Mesothelial cell of epicardium (in vitro differentiated cells): ENCODE measurements around the gene ALPP. TPM values are rescaled to one million over a fixed set of nuclear protein-coding genes. Genes with fewer than 3 reads are reported as not detected.
"Not testable (repeated sequence)": the region's sequence is repeated elsewhere in the genome, so short reads cannot be mapped to it uniquely, and the experiment has no call there.

Experiments
- DNase-seq, 2 experiments: peaks; one replicate each; pipeline ENCODE4 v3.0.0; 2021; ENCODE audit warnings: low spot score in 2 of 2; ENCODE audit not compliant: unreplicated experiment in 2 of 2
- H3K27ac Mint-ChIP-seq: 2 replicates; pipeline ENCODE4 v1.8.0; 2021; ENCODE audit warnings: mixed read lengths
- H3K27me3 Mint-ChIP-seq: 2 replicates; pipeline ENCODE4 v1.8.0; 2021; ENCODE audit warnings: low read depth, mixed read lengths
- H3K36me3 Mint-ChIP-seq: 2 replicates; pipeline ENCODE4 v1.8.0; 2021; ENCODE audit warnings: mixed read lengths
- H3K4me1 Mint-ChIP-seq: 2 replicates; pipeline ENCODE4 v1.8.0; 2021; ENCODE audit warnings: mixed read lengths
- H3K4me3 Mint-ChIP-seq: 2 replicates; pipeline ENCODE4 v1.8.0; 2021; ENCODE audit warnings: mild to moderate bottlenecking, moderate library complexity, mixed read lengths
- H3K9me3 Mint-ChIP-seq: 2 replicates; pipeline ENCODE4 v1.8.0; 2021; ENCODE audit warnings: mixed read lengths
- CTCF ChIP-seq: fragments of 200-600 bp; sonication (generic); IDR thresholded peaks from one replicate; pipeline ENCODE4 v1.5.0; 2021; ENCODE audit warnings: antibody characterized with exemption; ENCODE audit not compliant: unreplicated experiment
- total RNA-seq: library from RNA; stranded (reverse); gene quantifications from 3 replicates; pipeline ENCODE4 v1.2.1, GENCODE V29; 2021

ALPP gene
- total RNA-seq, 1 donor from 2014 or later = not detected

GRCh38 chr2:232333361-232334135, 45.0 kb upstream of the ALPP start:
- Mint-ChIP-seq H3K4me3 (no peak overlapping the region), H3K36me3 (no peaks in the 10 kb centered on the region), H3K27ac (no peak overlapping the region), H3K9me3 (no peaks in the 10 kb centered on the region), H3K4me1 (no peaks in the 10 kb centered on the region), H3K27me3 (no peaks in the 10 kb centered on the region)
- peak; percentile 13 for TF ChIP-seq CTCF
- DNase-seq = peak in 1 of 2 experiments; percentile 16

DNA sequence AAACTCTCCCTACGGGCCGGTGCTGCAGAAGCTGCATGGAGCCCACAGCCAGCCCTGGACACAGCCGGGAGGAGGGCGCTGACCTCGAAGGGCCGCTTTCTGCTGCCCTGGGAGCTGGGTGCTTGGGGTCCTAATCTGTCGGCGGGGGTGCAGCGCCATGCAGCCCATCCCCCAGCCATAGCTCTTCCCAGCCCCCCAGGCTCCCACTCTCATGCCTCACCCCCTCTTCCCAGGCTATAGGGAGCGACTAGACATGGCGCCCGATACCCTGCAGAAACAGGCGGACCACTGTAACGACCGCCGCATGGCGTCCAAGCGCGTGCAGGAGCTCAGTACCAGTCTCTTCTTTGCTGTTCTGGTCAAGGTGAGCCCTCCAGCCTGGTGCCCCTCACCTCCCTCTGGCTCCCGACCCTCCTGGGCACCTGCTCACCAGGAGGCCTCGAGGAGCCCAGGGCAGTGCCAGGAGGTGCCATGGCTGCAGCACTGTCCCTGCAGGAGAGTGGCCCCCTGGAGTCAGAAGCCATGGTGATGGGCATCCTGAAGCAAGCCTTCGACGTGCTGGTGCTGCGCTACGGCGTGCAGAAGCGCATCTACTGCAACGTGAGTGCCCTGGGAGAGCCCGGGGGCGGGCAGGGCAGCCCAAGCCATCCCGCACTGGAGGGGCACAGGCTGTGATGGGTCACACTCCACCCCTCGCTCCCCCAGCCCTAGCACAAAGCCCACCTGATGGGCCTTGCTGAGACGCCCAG, 44.2 kb upstream of the ALPP start:
- not testable (repeated sequence) for H3K9me3 Mint-ChIP-seq, H3K27me3 Mint-ChIP-seq, H3K4me3 Mint-ChIP-seq, H3K27ac Mint-ChIP-seq, H3K36me3 Mint-ChIP-seq, H3K4me1 Mint-ChIP-seq
- peak; percentile 12 to 31 for DNase-seq

DNA sequence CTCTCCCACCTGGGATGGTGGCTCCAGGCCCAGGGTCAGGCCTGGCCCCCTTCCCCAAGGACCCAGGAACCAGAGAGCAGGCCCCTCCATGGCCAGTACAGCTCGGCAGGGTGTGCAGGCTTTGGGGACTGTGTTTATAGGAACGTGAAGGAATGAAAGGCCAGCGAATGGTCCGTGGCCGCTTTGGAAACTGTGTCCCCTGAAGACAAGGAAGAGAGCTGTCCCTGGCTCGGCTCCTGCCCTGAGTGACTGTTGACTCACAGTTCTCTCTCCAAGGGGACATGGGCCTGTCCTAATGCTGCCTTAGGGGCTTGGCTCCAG, 43.7 kb upstream of the ALPP start:
- not testable (repeated sequence) for H3K27ac Mint-ChIP-seq, H3K4me1 Mint-ChIP-seq, H3K4me3 Mint-ChIP-seq, H3K9me3 Mint-ChIP-seq, H3K36me3 Mint-ChIP-seq, H3K27me3 Mint-ChIP-seq
- DNase-seq = peak in 1 of 2 experiments; percentile 3

DNA sequence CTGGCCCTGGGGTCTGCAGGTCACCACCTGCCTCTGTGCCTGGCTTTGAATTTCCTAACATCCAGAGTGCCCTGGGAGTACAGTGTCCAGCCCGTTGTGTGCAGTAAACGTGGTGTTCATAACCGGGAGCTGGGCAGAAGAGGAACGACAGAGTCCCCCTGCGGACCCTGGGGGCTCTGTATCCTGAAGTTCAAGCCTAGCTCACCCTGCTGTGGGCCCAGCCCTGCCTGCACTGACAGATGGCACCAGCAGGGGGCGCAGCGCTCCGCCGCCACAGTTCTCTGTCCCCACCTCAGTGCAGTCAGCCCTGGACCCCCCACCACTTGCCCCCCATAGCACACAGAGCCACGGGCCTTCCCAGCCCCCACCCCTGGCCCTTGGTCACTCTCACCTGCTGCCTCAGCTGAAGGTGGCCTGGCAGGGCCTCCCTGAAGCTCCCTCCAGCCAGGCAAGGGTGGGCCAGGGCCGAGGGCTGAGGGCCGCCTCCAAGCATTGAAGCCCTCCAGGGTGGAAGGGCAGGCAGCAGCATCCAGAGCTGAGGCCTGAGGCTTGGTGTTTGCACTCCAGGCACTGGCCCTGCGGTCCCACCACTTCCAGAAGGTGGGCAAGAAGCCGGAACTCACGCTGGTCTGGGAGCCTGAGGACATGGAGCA, 43.2 kb upstream of the ALPP start:
- not testable (repeated sequence) for H3K27ac Mint-ChIP-seq, H3K4me3 Mint-ChIP-seq, H3K4me1 Mint-ChIP-seq, H3K9me3 Mint-ChIP-seq, H3K36me3 Mint-ChIP-seq, H3K27me3 Mint-ChIP-seq
- DNase-seq = peak in 1 of 2 experiments; percentile 38
- TF ChIP-seq CTCF = peak; percentile 87

- no peak overlapping the region for H3K4me3 Mint-ChIP-seq
- DNase-seq = peak in 1 of 2 experiments; percentile 27
- peaks cover 4% of the 10 kb centered on the region for H3K36me3 Mint-ChIP-seq
- H3K4me1 Mint-ChIP-seq = no peaks in the 10 kb centered on the region
- no peaks in the 10 kb centered on the region for H3K27me3 Mint-ChIP-seq
- TF ChIP-seq CTCF = no peak
- no peak overlapping the region for H3K27ac Mint-ChIP-seq
- no peaks in the 10 kb centered on the region for H3K9me3 Mint-ChIP-seq
Measured at GRCh38 chr2:232335859-232336215, 42.7 kb upstream of the ALPP start.

- TF ChIP-seq CTCF = no peak
- no peaks in the 10 kb centered on the region for H3K4me1 Mint-ChIP-seq
Measured at GRCh38 chr2:232336241-232336736, 42.3 kb upstream of the ALPP start.

More at GRCh38 chr2:232336241-232336736, 42.3 kb upstream of the ALPP start:
- no peak overlapping the region for H3K4me3 Mint-ChIP-seq
- H3K36me3 Mint-ChIP-seq = peaks cover 4% of the 10 kb centered on the region
- DNase-seq = peak in 1 of 2 experiments; percentile 28
- H3K27me3 Mint-ChIP-seq = no peaks in the 10 kb centered on the region
- H3K27ac Mint-ChIP-seq = no peak overlapping the region
- H3K9me3 Mint-ChIP-seq = no peaks in the 10 kb centered on the region
